ENCODE results near the gene ZCCHC4.

DNA sequence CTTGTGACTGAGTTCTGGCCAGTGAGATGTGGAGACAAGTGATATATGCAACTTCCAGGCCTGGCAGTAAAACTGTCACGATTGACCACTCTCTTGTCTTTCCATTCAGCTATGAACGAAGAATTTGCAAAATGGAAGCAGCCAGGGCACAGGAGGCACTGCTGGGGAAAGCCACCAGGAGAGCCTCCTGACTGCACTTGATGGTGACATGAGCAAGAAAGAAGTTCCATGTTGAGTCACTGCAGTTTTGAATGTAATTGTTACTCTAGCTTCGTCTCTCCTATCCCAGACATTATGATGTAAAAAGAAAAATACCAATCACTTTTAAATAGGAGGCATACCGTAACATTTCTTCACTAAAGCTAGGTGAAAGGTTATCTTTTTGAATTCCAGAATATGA is 32.4 kb upstream of the ZCCHC4 start:
- no peak for TF ChIP-seq POLR2A (IDR thresholded peaks at IDR 0.05)
- no peak for TF ChIP-seq CTCF (IDR thresholded peaks at IDR 0.05 in 4 of 5, conservative IDR thresholded peaks at IDR 0.05 in 1 of 5)

Data from gastrocnemius medialis (tissue), 4 donors.